CD4-positive, alpha-beta T cell (primary cell): ENCODE results near the gene NBEAL2. TPM values are rescaled to one million over a fixed set of nuclear protein-coding genes. Genes with fewer than 3 reads are reported as not detected.
A peak's percentile ranks its signal among the peaks of the same experiment; 100 is the strongest.

Experiments
- ATAC-seq: fragments of 200-7000 bp; cut with Tn5 transposase; one replicate; pipeline ENCODE4 v1.10.0; 2022; ENCODE audit warnings: mild to moderate bottlenecking; ENCODE audit not compliant: poor library complexity
- CTCF ChIA-PET: fragments of 350-600 bp; sonication (Branson Sonifier 250); formaldehyde crosslinking; loops from one replicate; lab custom pipeline; 2021; ENCODE audit warnings: antibody characterized with exemption, inconsistent platforms; lab: Charles Lee
- POLR2A ChIA-PET: fragments of 350-600 bp; sonication (Branson Sonifier 250); formaldehyde crosslinking; loops from one replicate; lab custom pipeline; 2021; ENCODE audit warnings: antibody characterized with exemption, inconsistent platforms; lab: Charles Lee
- DNase-seq, 14 experiments: peaks; one replicate each; pipeline ENCODE4 v3.0.0-alpha.2; 2013 to 2020; ENCODE audit warnings: mixed read lengths in 2 of 14
- H3K27ac ChIP-seq, 2 donors: one replicate each; pipeline versions ENCODE4 v1.5.1 to v1.7.0; 2013; ENCODE audit warnings: low read length in 2 of 2, low read depth in 1 of 2, mild to moderate bottlenecking in 1 of 2
- H3K27me3 ChIP-seq, 2 experiments: 1 replicate in 1 of 2; 2 replicates in 1 of 2; pipeline versions ENCODE4 v1.6.1 to v1.7.0; 2013; ENCODE audit warnings: low read length in 2 of 2, control low read depth in 1 of 2, mild to moderate bottlenecking in 1 of 2, moderate library complexity in 1 of 2; ENCODE audit not compliant: insufficient read depth in 2 of 2, control insufficient read depth in 1 of 2
- H3K36me3 ChIP-seq: one replicate; pipeline ENCODE4 v1.6.1; 2013; ENCODE audit warnings: low read length, control low read depth; ENCODE audit not compliant: insufficient read depth
- H3K4me1 ChIP-seq: one replicate; pipeline ENCODE4 v1.6.1; 2013; ENCODE audit warnings: low read length, control low read depth; ENCODE audit not compliant: insufficient read depth
- H3K4me3 ChIP-seq: one replicate; pipeline ENCODE4 v1.5.1; 2013; ENCODE audit warnings: mild to moderate bottlenecking, low read length, moderate library complexity
- H3K9me3 ChIP-seq, 2 experiments: 1 replicate in 1 of 2; 2 replicates in 1 of 2; pipeline versions ENCODE4 v1.6.1 to v1.7.0; 2013; ENCODE audit warnings: low read length in 2 of 2, mild to moderate bottlenecking in 2 of 2, control low read depth in 1 of 2, moderate library complexity in 1 of 2; ENCODE audit not compliant: control insufficient read depth in 1 of 2, insufficient read depth in 1 of 2
- H3K27ac Mint-ChIP-seq: one replicate; pipeline ENCODE4 v1.8.0; 2020; ENCODE audit warnings: mixed read lengths
- H3K27me3 Mint-ChIP-seq: one replicate; pipeline ENCODE4 v1.8.0; 2021; ENCODE audit warnings: mixed read lengths
- H3K36me3 Mint-ChIP-seq: one replicate; pipeline ENCODE4 v1.8.0; 2021; ENCODE audit warnings: low read depth, mixed read lengths
- H3K4me1 Mint-ChIP-seq: one replicate; pipeline ENCODE4 v1.8.0; 2021; ENCODE audit warnings: low read depth, mixed read lengths
- H3K4me3 Mint-ChIP-seq: one replicate; pipeline ENCODE4 v1.8.0; 2020; ENCODE audit warnings: mild to moderate bottlenecking, mixed read lengths
- H3K9me3 Mint-ChIP-seq: one replicate; pipeline ENCODE4 v1.8.0; 2020; ENCODE audit warnings: mixed read lengths
- intact Hi-C, 2 experiments: fragments of 100-400 bp; cut with DNase I in 1 of 2; cut with micrococcal nuclease in 1 of 2; formaldehyde crosslinking; loops; one replicate each; pipeline versions ENCODE4 v1.15.1 to v1.9.0; 2023 to 2025; cut with DNase I, micrococcal nuclease
- total RNA-seq, 174 experiments: library from RNA in 2 of 174; stranded (reverse) in 2 of 174; gene quantifications; one replicate each; pipeline ENCODE4 v1.2.3 and lab custom pipeline; 2021 to 2026
- TF ChIP-seq, protein P1 (sequence below): fragments of 200-600 bp; IDR thresholded peaks from one replicate; pipeline ENCODE4 v1.8.0; 2022; ENCODE audit warnings: antibody characterized with exemption, mild to moderate bottlenecking

The NBEAL2 gene
- total RNA-seq, 2 experiments from 2014 or later = 163 to 170 TPM

DNA sequence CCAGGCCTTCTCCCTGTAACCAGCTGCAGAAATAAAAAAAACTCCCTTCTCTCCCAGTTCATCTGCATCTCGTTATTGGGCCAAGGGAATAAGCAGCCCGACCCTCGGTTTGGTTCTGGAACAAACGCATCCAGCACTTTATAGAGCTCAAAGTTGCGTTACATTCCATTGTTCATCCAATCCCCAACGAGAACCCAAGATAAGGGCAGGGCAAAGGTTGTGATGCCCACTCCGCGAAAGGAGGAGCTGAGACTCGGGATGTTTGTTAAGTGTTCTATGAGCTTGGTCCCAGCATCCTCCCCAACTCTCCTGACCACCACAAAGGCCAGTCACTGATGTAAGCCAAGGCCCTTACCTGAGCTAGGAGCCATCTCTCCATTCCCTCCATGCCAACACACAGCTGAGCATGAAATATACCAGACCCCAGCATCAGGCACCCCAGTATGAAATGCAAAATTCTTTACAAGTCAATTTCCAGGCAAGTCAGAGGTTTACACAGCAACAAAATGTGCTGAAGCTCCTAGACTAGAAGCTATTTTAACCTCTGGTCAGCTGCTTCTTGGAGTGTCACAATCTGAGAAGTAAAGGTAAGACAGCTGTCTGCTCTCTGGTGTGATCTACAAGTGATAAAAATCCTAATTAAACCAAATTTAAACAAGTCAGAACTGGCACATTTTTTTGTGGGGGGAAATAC is 20.9 kb upstream of the NBEAL2 start:
- Mint-ChIP-seq H3K4me1 (peaks cover 93% of the 10 kb centered on the region), H3K27ac (peak overlapping the region; percentile 78), H3K27me3 (no peaks in the 10 kb centered on the region), H3K4me3 (peak overlapping the region; percentile 26), H3K36me3 (peaks cover 32% of the 10 kb centered on the region), H3K9me3 (no peaks in the 10 kb centered on the region)
- H3K27me3 ChIP-seq = no peaks in the 10 kb centered on the region
- POLR2A ChIA-PET = interaction anchor here (1.3 to 1.4 kb wide), 2 partner anchors 18 to 21 kb away, joined by 4 to 7 read pairs; partner anchors contain the start of genes CCDC12 and NBEAL2
- DNase-seq (no peak), ATAC-seq (no peak)
- TF ChIP-seq, protein P1, sequence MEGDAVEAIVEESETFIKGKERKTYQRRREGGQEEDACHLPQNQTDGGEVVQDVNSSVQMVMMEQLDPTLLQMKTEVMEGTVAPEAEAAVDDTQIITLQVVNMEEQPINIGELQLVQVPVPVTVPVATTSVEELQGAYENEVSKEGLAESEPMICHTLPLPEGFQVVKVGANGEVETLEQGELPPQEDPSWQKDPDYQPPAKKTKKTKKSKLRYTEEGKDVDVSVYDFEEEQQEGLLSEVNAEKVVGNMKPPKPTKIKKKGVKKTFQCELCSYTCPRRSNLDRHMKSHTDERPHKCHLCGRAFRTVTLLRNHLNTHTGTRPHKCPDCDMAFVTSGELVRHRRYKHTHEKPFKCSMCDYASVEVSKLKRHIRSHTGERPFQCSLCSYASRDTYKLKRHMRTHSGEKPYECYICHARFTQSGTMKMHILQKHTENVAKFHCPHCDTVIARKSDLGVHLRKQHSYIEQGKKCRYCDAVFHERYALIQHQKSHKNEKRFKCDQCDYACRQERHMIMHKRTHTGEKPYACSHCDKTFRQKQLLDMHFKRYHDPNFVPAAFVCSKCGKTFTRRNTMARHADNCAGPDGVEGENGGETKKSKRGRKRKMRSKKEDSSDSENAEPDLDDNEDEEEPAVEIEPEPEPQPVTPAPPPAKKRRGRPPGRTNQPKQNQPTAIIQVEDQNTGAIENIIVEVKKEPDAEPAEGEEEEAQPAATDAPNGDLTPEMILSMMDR = no peak
- H3K4me3 ChIP-seq = no peak overlapping the region
- intact Hi-C loops = no loop called here
- CTCF ChIA-PET = interaction anchor here (1.3 to 1.6 kb wide), 2 partner anchors 10 to 49 kb away, joined by 3 to 10 read pairs; no protein-coding TSS in a partner anchor
- H3K9me3 ChIP-seq = no peaks in the 10 kb centered on the region
- peaks cover 73% of the 10 kb centered on the region for H3K4me1 ChIP-seq
- peaks cover 11% of the 10 kb centered on the region for H3K36me3 ChIP-seq
- H3K27ac ChIP-seq = peak overlapping the region in 1 of 2 donors; percentile 10

DNA sequence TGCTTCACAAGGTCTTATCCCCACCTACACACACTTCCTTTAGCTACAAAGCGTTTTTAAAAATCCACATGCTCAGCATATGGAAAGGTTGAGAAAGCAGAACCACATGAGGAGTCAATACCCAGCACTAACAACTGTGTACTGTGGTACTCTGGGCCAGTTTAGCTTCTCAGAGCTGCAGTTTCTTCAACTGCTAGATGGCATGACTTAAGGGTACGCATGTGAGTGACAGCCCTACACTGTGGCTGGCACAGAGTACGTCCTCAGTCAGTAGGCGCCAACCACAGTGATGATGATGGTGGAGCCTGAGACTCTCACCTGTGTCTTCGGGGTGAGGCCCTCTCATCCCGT is 20.3 kb upstream of the NBEAL2 start:
- Histone ChIP-seq H3K9me3 (no peaks in the 10 kb centered on the region), H3K27ac (peak overlapping the region in 1 of 2 donors; percentile 10), H3K27me3 (no peaks in the 10 kb centered on the region), H3K4me1 (peaks cover 67% of the 10 kb centered on the region), H3K4me3 (no peak overlapping the region), H3K36me3 (peaks cover 11% of the 10 kb centered on the region)
- TF ChIP-seq, protein P1 = no peak
- DNase-seq (peak in 3 of 14 experiments; percentile 17 to 65 (median 57)), ATAC-seq (peak; percentile 73)
- peak overlapping the region; percentile 78 for H3K27ac Mint-ChIP-seq
- H3K9me3 Mint-ChIP-seq = no peaks in the 10 kb centered on the region
- H3K27me3 Mint-ChIP-seq = no peaks in the 10 kb centered on the region
- ChIA-PET CTCF (interaction anchor here (1.3 to 1.6 kb wide), 2 partner anchors 11 to 50 kb away, joined by 3 to 10 read pairs; no protein-coding TSS in a partner anchor), POLR2A (interaction anchor here (0.7 to 1.4 kb wide), 3 partner anchors 17 to 552 kb away, joined by 3 to 7 read pairs (median 4); partner anchors contain the start of genes CCDC12 and NBEAL2)
- H3K36me3 Mint-ChIP-seq = peaks cover 32% of the 10 kb centered on the region
- H3K4me3 Mint-ChIP-seq = peak overlapping the region; percentile 26
- intact Hi-C loops = no loop called here
- H3K4me1 Mint-ChIP-seq = peaks cover 87% of the 10 kb centered on the region

DNA sequence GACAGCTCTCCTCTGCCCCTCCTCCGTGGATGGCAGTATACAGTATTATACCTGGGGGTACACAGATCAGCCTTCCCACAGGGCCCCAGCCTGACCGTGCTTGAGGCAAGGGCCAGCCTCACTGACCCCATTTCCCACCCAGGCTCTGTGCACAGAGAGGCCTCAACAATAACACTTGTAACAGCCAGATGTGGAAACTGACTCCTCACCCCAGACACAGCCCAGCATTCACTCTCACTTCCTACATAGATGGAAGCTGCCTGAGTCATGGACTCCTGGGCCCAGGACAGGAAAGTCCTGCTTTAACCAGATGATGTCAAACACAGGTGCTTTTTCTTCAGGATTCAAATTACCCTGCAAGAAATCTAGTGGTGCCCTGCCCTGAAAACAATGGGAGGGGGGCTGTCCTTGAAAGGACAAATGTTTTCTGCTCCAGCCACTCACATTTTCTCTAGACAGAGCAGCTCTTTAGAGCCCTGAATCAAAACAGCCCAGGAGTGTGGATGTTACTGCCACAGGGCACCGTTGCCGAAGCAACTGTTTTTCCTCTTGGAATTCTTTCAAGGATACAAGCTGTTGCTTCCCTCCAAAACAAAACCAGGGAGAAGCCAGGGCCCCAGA is 19.3 kb upstream of the NBEAL2 start:
- H3K27me3 Mint-ChIP-seq = no peaks in the 10 kb centered on the region
- Histone ChIP-seq H3K27ac (no peak overlapping the region), H3K36me3 (peaks cover 13% of the 10 kb centered on the region), H3K4me1 (peaks cover 59% of the 10 kb centered on the region), H3K27me3 (no peaks in the 10 kb centered on the region), H3K4me3 (no peak overlapping the region), H3K9me3 (no peaks in the 10 kb centered on the region)
- DNase-seq = peak in 2 of 14 experiments; percentile 52
- ChIA-PET POLR2A (no interaction called here), CTCF (interaction anchor here (1.6 kb wide), 1 partner anchor 12 kb away, joined by 10 read pairs; no protein-coding TSS in a partner anchor)
- peaks cover 34% of the 10 kb centered on the region for H3K36me3 Mint-ChIP-seq
- peak overlapping the region; percentile 78 for H3K27ac Mint-ChIP-seq
- TF ChIP-seq, protein P1 = no peak
- H3K4me1 Mint-ChIP-seq = peaks cover 78% of the 10 kb centered on the region
- H3K4me3 Mint-ChIP-seq = peak overlapping the region; percentile 7
- ATAC-seq = no peak
- no peaks in the 10 kb centered on the region for H3K9me3 Mint-ChIP-seq
- intact Hi-C loops = no loop called here
